Measurements from ENCODE around the gene MRPL20.

MRPL20 gene

DNA sequence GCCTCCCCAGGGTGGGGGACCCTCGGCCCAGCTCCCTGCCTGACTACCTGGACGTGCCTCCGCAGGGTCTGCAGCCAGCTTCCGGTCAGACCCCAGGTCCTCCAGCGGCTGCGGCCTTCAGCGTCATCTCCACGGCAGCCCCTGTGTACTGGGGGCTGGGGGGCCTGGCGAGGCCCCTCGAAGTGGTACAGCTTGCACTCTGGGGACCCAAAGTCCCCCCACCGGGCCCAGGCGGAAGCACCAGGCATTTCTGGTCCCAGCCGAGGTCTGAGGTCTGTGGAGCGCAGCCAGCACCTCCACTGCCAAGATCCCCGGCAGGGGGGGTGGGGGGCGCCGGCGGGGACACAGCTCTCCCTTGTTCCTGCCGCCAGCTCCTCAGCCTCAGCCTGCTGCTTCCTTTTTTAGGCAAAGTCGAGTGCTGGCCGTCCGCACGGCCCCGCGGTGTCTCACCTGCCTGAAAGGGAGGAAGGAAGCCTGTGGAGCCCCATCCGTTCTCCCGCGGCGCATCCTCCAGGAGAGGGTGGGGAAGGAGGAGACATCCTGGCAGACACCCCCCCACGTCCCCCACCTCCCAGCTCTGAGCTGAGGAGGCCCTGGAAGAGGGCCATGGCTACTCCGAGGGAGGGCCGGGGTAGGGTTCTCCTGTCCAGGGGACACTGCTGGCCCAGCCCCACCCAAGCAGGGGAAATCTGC lies 27.2 kb upstream of the MRPL20 start:
- no peak for DNase-seq (ENCODE audit: extremely low spot score)
- ChIA-PET POLR2A (interaction anchor here (1.3 to 2.2 kb wide), 3 partner anchors 26 to 35 kb away, joined by 5 to 10 read pairs (median 5); partner anchors contain the start of gene CCNL2), CTCF (interaction anchor here (0.8 kb wide), 1 partner anchor 35 kb away, joined by 3 read pairs; the partner anchor contains the start of gene CCNL2)
- TF ChIP-seq, protein P1, sequence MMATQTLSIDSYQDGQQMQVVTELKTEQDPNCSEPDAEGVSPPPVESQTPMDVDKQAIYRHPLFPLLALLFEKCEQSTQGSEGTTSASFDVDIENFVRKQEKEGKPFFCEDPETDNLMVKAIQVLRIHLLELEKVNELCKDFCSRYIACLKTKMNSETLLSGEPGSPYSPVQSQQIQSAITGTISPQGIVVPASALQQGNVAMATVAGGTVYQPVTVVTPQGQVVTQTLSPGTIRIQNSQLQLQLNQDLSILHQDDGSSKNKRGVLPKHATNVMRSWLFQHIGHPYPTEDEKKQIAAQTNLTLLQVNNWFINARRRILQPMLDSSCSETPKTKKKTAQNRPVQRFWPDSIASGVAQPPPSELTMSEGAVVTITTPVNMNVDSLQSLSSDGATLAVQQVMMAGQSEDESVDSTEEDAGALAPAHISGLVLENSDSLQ (IDR thresholded peaks at IDR 0.05) = no peak
- TF ChIP-seq ARNT (IDR thresholded peaks at IDR 0.05) (no peak), TARDBP (IDR thresholded peaks at IDR 0.05) (no peak), FOXM1 (IDR thresholded peaks at IDR 0.05; ENCODE audit: borderline replicate concordance) (no peak), SUZ12 (IDR thresholded peaks at IDR 0.05) (no peak), ELF4 (IDR thresholded peaks at IDR 0.05) (no peak), ZNF384 (IDR thresholded peaks at IDR 0.05) (no peak), L3MBTL2 (conservative IDR thresholded peaks at IDR 0.05) (no peak), SP1 (IDR thresholded peaks at IDR 0.05) (no peak), FOXA1 (IDR thresholded peaks at IDR 0.05) (no peak)

DNA sequence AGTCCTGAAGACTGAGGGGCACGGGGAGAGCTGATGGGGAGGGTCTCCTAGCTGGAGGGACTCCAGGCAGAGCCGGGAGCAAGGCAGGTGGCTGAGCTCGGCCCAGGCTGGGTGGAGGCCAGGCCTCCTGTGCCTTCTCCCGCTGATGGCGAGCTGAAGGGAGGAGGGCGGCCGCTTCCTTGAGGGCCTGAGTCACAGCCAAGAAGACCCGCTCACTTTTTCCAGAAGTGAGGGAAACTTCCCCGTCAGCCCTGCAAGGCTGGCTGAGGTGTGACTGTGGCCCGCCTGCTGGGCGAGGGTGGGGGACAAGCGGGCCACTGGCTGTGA lies 26.7 kb upstream of the MRPL20 start:
- ChIA-PET CTCF (interaction anchor here (0.8 kb wide), 1 partner anchor 35 kb away, joined by 3 read pairs; the partner anchor contains the start of gene CCNL2), POLR2A (interaction anchor here (1.3 to 2.2 kb wide), 2 partner anchors 26 to 35 kb away, joined by 5 to 10 read pairs; partner anchors contain the start of gene CCNL2)
- peak; percentile 14 for DNase-seq (ENCODE audit: extremely low spot score)
- TF ChIP-seq SP1 (IDR thresholded peaks at IDR 0.05) (no peak), TARDBP (IDR thresholded peaks at IDR 0.05) (no peak), L3MBTL2 (conservative IDR thresholded peaks at IDR 0.05) (no peak), ARNT (IDR thresholded peaks at IDR 0.05) (no peak), CTBP1 (IDR thresholded peaks at IDR 0.05; ENCODE audit: borderline replicate concordance) (no peak), ZNF384 (IDR thresholded peaks at IDR 0.05) (no peak), FOXA1 (IDR thresholded peaks at IDR 0.05) (no peak), FOXM1 (IDR thresholded peaks at IDR 0.05; ENCODE audit: borderline replicate concordance) (no peak), SUZ12 (IDR thresholded peaks at IDR 0.05) (no peak), FOXK2 (IDR thresholded peaks at IDR 0.05) (no peak), ELF4 (IDR thresholded peaks at IDR 0.05) (no peak), LEF1 (IDR thresholded peaks at IDR 0.05; ENCODE audit: borderline replicate concordance) (no peak), BHLHE40 (IDR thresholded peaks at IDR 0.05; ENCODE audit: borderline replicate concordance) (no peak), NFRKB (IDR thresholded peaks at IDR 0.05) (no peak)
- TF ChIP-seq, protein P1 (IDR thresholded peaks at IDR 0.05) = no peak

DNA sequence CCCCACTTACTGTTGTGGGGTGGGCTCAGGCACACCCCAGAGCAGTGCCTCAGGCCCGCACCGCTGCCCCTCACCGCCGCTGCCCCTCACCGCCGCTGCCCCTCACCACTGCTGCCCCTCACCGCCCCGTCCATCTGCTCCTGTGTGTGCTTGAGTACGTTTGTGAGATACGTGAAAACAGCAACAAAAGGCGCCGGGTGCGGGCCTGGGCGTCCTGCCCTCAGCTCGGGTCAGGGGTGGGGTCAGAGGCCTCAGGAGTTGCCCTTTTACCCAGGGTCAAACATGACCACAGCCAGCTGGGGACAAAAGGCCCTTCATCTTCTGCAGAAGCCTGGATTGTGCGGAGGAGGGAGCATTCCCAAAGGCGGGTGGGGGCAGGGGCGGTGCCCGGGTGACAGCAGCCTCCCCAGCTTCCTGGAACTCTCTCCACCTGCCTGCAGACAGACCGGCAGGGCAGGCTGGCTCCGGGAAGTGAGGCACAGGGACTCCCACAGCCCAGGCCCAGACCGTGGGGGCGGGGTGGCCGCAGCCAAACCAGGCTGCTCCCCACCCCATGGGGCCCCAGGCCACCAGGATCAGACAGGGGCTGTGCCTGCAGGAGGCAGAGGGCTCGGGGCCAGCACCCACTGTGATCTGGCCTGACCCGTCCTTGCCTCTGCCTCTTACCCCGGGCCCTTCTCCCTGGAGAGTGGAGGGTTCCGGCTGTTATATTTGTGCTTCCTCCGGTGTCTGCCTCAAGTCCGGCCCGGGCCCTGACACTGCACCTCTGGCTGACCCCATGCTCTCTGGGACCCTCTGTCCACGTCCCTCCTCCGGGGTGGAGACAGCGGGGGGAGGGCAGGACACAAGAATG lies 26.1 kb upstream of the MRPL20 start:
- TF ChIP-seq ZNF384 (IDR thresholded peaks at IDR 0.05) (no peak), SP1 (IDR thresholded peaks at IDR 0.05) (no peak), LEF1 (IDR thresholded peaks at IDR 0.05; ENCODE audit: borderline replicate concordance) (no peak), L3MBTL2 (conservative IDR thresholded peaks at IDR 0.05) (no peak), FOXM1 (IDR thresholded peaks at IDR 0.05; ENCODE audit: borderline replicate concordance) (no peak), ELF4 (IDR thresholded peaks at IDR 0.05) (no peak), BHLHE40 (IDR thresholded peaks at IDR 0.05; ENCODE audit: borderline replicate concordance) (no peak), FOXK2 (IDR thresholded peaks at IDR 0.05) (no peak)
- POLR2A ChIA-PET = interaction anchor here (1.3 to 2.2 kb wide), 2 partner anchors 25 to 34 kb away, joined by 5 to 10 read pairs; partner anchors contain the start of gene CCNL2
- peak; percentile 10 for DNase-seq (ENCODE audit: extremely low spot score)
- CTCF ChIA-PET = interaction anchor here (0.8 to 3.0 kb wide), 2 partner anchors 8 to 34 kb away, joined by 3 to 13 read pairs; partner anchors contain the start of gene CCNL2

DNA sequence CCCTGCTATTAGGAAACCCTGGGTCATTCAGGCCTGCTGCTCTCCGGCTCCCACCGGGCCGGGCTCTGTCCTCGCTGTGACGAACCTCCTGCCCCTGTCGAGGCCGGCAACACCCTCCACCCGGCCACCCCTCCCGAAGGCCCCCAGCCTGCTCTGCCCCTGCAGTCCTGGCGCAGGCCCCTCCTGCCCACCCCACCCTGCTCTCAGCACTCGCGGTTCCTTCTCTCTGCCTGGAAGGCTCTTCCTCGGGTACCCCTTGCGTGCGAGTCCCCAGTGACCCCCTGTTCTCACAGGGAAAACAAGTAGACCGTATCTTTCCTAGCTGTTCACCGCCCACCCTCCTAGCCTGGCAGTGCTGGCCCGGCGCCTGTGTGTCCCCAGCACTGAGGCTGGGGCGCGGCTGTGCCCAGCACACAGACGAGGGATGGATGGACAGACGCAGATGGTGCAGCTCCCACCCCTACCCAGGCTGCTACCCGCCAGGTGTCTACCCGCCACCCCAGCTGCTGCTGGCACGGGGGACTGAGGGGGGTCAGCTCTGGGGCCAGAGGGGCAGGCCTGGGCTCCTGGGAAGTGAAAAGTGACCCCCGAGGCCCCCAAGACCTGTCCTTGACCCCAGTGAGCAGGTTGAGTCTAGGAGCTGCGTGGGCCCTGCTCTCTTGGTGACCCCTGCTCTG lies 25.3 kb upstream of the MRPL20 start:
- ChIA-PET CTCF (interaction anchor here (3.0 kb wide), 1 partner anchor 9 kb away, joined by 13 read pairs; no protein-coding TSS in a partner anchor), POLR2A (interaction anchor here (2.2 kb wide), 1 partner anchor 25 kb away, joined by 10 read pairs; no protein-coding TSS in a partner anchor)
- TF ChIP-seq TARDBP (IDR thresholded peaks at IDR 0.05) (no peak), FOXM1 (IDR thresholded peaks at IDR 0.05; ENCODE audit: borderline replicate concordance) (no peak), FOXA1 (IDR thresholded peaks at IDR 0.05) (no peak), LEF1 (IDR thresholded peaks at IDR 0.05; ENCODE audit: borderline replicate concordance) (no peak), BHLHE40 (IDR thresholded peaks at IDR 0.05; ENCODE audit: borderline replicate concordance) (no peak), HDGF (IDR thresholded peaks at IDR 0.05; ENCODE audit: borderline replicate concordance) (no peak), SUZ12 (IDR thresholded peaks at IDR 0.05) (no peak), FOXK2 (IDR thresholded peaks at IDR 0.05) (no peak), ELF4 (IDR thresholded peaks at IDR 0.05) (no peak), L3MBTL2 (conservative IDR thresholded peaks at IDR 0.05) (no peak), SP1 (IDR thresholded peaks at IDR 0.05) (no peak)
- TF ChIP-seq, protein P1 (IDR thresholded peaks at IDR 0.05) = no peak
- DNase-seq (ENCODE audit: extremely low spot score) = no peak

DNA sequence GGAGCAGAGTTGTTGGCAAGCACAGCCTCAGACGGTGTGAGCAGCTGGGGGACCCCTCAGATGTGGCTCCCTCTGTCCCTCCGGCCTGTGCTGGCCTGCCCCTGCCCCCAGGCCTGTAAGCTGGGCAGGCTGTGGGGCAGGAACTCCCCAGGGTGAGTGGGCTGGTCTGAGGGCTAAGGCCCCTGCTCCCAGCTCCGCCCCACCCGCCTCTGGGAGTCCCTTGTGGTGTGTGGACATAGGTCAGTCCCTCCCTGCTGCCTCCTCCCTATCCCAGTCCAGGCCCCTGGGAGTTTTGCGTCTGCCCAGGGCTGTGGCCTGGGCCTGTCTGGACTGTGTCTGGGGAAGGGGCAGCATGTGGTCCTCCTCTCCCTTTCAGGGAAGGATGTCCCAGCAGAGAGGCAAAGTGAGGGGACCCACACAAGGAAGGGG lies 24.8 kb upstream of the MRPL20 start:
- TF ChIP-seq L3MBTL2 (conservative IDR thresholded peaks at IDR 0.05) (no peak), TARDBP (IDR thresholded peaks at IDR 0.05) (no peak), FOXK2 (IDR thresholded peaks at IDR 0.05) (no peak), FOXA1 (IDR thresholded peaks at IDR 0.05) (no peak), LEF1 (IDR thresholded peaks at IDR 0.05; ENCODE audit: borderline replicate concordance) (no peak), BHLHE40 (IDR thresholded peaks at IDR 0.05; ENCODE audit: borderline replicate concordance) (no peak), ELF4 (IDR thresholded peaks at IDR 0.05) (no peak), SUZ12 (IDR thresholded peaks at IDR 0.05) (no peak), ZNF384 (IDR thresholded peaks at IDR 0.05) (no peak), CTBP1 (IDR thresholded peaks at IDR 0.05; ENCODE audit: borderline replicate concordance) (no peak), HDGF (IDR thresholded peaks at IDR 0.05; ENCODE audit: borderline replicate concordance) (no peak), NFRKB (IDR thresholded peaks at IDR 0.05) (no peak)
- TF ChIP-seq, protein P1 (IDR thresholded peaks at IDR 0.05) = no peak
- no peak for DNase-seq (ENCODE audit: extremely low spot score)
- ChIA-PET CTCF (interaction anchor here (3.0 kb wide), 1 partner anchor 9 kb away, joined by 13 read pairs; no protein-coding TSS in a partner anchor), POLR2A (no interaction called here)
